EH (cell line): Measurements from ENCODE around the gene SNAI1.

Experiments used
- DNase-seq: peaks from one replicate; pipeline ENCODE4 v3.0.0-alpha.2; 2015; ENCODE audit warnings: low read depth

Gene SNAI1

DNA sequence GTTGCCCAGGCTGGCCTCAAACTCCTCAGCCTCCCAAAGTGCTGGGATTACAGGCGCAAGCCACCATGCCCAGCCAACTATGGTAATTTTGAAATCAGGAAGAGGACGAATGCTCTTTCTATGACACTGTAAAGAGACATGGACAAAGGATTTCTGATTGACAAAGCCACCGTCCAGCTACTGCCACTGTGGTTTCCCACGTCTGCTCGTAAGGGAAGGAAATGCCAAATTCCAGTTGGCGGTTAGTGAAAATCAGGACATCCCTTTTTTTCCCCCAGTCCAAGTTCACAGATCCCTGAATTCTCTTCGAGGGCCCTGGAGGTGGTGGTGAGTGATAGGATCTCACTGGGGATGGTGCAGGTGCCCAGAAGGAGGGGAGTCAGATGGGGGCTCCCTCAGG, 31.2 kb downstream of the SNAI1 start:
- no peak for DNase-seq

DNA sequence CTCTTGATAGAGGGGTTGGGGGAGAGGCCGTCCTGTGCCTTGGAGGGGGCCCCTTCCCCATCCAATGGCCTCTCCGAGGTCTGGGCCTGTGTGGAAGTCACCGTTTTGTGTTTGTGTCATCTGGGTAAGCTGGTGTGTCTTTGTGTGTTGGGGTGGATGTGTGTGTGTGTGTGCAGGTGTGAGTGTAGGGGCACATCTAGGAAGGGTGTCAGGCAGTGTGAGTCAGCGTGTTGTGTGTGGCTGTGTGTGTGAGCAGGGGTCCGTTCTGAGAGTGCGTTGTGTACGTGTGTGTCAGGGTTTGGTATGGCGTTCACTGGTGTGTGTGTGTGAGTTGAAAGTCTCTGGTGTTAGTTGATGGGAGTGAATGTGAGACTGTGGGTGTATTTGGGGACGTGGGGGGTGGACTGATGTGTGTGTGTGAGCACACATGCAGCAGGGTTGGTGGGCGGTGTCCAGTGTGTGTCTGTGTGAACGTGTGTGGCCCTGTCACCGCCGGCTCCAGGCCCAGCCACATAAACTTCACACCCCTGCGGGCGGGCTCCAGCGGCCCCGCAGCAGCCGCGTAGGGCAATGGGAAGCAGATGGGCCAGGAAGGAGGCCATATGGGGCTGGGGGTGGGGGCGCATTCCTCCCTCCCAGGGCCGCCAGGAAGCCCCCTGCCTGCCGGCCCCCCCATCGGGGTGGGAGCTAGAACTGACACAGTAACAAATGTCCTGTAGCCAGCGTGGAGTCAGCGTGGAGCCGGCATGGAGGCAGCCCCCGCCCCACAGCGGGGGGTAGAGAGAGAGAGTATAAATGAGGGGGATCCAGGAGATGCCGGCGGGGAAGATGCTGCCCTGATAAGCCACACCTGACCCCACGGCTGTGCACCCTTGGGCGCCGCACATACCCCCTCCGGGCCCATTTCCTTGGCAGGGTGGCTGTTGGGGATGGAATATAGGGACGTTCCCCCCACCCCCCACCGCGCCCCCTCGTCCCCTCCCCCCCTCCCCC, 32.1 kb downstream of the SNAI1 start:
- DNase-seq: no peak

DNA sequence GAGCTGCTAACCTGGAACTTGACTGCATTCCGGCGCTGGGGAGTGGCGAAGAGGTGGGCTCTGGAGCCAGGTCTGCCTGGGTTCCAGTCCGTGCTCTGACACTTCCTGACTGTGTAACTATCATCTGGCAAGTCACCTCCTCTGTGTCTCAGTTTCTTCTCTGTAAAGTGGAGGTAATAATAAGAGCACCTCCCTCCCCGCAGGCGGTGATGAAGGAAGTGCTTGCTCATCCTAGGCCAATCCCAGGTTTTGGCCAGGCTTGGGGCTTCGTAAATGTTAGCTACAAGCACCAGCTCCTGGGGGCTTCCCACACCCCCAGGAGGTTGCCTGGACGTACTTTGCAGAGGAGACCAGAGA, 32.8 kb downstream of the SNAI1 start:
- no peak for DNase-seq

DNA sequence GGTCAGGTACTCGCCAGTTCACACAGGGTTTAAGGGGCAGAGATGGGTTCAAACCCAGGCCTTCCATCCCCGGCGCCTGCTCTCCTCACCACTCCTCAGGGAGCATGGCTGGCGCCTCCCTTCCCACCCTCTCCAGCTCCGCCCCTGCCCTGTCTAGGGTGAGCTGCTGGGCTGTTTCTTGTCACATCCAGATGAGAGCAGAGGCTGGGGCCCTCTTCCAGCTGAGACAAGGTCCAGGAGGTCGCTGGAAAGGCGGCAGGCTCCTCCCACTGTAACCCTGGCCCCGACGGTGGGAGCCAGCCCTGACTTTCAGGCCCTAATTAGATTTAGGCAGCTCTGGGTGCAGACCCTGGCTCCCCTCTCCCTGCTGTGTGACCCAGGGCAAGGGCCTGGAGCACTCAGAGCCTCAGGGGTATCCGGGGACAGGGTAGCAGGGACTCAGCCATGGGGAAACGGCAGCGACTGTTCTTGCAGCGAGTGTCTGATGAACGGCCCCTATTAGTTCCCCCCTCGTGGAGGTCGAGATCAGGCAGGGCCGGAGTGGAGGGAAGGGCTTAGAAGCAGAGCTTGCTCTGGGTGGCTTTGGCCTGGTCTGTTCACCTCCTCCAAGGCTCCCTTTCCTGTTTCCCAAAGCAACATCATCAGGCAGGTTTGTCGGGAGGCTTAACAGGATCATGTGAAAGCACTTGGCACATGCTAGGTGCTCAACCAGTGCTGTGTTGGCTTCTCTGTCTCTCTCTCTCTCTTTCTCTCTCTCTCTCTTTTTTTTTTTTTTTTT, 33.4 kb downstream of the SNAI1 start:
- no peak for DNase-seq

DNA sequence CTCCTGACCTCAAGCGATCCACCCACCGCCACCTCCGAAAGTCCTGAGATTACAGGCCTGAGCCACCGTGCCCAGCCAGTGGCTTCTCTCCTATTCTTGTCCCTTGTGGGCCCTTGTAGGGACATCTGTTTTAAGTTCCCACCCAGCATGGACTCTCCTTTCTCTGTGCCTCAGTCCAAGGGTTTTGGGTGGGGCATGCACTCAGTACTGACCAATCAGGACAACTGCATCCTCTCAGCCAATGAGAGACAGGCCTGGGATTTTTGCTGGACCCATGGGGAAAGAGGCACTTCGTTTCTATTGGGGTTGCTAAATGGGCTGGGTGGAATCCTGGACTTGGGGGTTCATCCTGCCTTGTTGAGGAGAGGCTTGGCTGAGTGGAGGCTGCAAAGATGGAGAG, 34.4 kb downstream of the SNAI1 start:
- no peak for DNase-seq

DNA sequence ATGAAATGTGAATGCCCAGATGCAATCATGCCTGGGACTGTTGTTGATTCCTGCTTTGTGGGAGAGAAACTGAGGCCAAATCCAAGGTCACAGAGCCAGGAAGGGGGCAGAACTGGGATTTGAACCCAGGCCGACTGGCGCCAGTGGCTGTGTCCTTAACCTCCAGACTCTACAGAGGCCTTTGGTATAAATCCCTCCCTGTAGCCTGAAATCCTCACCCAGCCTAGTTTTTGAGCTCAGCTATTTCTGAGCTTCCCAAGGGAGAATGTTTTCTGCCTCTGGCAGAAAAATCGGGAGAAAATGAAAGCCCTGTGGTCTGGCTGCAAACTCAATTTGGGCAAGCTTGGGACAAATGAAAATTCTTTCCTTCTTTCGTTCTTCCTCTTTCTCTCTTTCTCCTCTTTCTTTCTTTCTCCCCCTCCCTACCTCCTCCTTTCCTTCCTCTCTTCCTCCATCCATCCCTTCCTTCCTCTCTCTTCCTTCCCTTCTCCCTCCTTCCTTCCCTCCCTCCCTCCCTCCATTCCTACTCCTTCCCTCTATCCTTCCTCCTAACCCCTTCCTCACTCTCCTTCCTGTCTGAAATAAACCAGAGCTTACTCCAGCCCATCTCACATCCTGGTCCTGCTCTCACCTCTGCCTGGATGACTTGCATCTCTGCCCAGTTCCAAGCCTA, 34.9 kb downstream of the SNAI1 start:
- DNase-seq: no peak

DNA sequence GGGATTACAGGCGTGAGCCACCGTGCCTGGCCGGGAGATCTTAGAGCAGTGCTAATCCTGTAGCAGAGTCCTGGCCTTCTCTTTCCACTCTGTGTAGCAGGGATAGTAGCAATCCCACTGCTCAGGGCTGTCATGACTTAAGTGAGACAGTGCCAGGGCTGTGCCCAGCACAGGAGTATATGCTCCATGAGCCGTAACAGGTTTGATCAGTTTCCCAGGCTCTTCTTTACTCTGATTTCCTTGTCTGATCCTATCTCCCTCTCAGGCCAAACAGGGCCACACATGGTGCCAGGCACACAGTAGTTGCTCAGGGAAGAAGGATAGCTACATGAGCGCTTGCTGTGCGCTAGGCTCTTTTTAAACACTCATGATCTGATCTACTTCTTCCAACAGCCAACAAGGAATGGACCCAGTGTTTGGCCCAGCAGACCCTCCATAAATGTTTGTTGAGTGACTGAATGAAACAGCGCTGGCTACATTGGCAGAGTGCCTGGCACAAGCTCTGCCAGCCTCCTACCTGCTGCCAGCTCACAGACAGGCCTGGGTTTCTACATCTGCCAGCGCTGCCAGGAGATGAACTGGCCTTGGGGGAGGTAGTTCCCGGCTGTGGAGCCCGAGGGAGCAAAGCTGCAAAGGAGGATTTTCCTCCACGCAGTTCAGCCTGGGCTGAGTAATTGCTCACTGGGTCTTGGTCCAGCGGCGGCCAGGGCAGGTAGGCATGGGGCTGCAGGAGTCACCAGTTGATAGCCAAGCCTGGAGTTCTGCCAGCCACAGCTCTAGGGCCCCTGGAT, 36.9 kb downstream of the SNAI1 start:
- DNase-seq: no peak

DNA sequence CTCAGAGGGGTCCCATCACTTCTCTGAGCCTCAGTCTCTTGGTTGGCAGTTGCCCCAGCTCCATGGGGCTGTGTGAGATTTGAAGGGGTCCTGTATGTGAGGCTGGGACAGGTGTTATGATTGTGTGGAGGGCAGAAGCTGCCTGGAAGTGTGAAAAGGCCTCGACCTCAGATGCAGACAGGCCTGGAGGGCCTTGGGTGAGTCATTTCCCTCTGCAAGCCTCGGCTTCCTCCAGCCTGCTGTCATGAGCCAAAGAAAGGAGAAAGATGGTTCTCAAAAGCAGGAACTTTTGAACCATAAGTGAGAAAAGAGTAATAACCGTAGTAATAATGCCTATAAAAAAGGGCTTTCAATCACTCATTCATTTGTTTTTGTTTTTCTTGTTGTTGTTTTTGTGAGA, 37.5 kb downstream of the SNAI1 start:
- peak; percentile 57 for DNase-seq

DNA sequence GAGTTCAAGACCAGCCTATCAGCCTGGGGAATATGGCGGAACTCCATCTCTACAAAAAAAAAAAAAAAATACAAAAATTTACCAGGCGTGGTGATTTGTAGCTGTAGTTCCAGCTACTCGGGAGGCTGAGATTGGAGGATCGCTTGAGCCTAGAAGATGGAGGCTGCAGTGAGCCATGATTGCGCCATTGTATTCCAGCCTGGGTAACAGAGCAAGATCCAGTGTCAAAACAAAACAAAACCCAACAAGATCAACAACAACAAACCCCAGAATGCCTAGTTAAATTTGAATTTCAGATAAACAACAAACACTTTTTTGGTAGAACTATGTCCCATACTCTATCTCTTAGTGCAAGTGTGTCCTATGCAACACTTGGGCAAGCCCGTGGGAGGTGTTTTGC, 39.9 kb downstream of the SNAI1 start:
- no peak for DNase-seq

DNA sequence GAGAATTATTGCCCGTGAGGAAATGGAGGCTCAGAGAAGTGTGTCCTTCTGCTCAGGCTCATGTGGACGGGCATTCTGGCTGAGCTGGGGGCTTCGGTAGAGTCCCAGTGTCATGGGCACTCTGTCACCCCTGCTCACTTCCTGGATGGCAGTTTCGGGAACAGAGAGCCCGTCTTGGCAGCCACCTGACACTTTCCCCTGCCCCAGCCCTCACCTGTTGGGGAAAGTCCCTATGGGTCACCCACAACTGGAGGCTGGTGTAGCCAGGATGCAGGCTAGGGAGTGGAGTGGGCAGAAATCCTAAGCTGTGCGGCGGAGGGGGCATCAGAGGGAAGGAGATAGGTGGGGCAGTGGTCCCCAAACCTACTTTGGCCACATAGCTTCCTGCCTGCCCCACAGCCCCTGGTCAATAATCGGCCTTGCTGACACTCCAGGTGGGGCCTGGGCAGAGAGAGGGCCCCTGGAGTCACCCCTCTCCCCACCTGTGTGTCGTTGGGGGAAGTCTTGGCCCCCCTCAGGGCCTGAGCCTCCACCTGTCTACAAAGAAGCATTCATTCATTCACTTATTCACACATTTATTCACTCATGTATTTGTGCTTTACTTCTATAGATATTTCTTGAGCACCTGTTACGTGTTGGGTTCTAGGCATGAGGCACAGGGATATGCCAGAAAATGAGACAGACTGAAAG, 40.5 kb downstream of the SNAI1 start:
- no peak for DNase-seq

DNA sequence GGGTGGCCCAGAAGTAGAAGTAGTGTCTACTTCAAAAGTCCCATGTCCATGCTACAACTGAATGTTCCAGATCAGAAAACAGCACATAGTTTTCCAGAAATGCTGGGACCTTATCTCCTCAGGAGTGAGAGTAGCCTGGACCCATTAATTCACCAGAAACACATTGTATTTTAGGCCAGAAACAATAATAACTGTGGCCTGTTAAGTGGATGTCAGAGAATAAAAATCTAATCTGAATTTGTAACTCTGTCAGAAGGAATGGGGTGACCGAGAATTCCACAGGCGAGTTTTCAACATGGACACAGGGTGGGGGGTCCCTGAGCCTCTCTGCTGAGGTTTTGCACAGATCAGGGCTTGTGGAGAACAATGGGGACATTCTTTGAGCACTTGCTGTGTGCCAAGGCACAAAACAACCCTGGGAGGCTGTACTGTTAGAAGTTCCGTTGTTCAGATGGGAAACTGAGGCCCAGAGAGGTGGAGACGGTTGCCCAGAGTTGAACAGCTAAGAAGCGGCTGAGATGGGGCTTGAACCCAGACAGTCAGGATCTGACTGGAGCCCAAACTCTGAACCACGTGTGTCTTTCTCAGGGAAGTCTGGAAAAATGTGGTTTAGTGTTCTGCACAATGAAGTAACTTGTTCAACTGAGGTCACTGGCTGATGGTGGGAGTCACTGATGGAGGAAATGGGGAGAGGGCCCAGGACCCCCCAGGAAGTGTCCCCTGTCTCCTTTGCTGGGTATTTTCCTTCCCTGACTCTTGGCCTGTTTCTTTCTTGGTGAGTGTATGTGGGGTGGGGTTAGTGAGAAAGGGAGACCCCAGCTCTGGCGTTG, 44.2 kb downstream of the SNAI1 start:
- no peak for DNase-seq

DNA sequence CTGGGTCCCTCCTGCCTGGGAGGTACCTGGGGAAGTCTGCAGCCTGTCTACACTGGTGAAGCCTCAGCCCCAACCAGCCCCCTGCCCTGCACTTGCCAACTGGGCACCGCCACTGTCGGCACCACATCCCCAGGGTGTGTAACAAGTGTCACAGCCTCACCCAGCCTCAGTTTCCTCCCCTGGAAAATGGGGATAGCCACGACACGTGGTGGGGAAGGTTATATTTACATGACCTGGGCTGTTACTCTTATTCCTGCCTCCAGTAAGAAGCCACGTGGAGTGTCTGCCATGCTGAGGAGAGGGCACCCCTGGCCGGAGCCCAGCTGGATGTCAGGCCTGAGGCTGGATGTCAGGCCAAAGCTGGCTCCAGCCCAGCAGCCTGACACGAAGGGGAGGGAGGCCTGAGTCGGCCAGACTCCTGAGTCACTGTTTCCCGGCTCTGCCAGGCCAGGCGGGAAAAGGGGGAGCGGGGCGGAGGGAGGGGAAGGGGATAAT, 44.9 kb downstream of the SNAI1 start:
- DNase-seq: peak; percentile 94

DNA sequence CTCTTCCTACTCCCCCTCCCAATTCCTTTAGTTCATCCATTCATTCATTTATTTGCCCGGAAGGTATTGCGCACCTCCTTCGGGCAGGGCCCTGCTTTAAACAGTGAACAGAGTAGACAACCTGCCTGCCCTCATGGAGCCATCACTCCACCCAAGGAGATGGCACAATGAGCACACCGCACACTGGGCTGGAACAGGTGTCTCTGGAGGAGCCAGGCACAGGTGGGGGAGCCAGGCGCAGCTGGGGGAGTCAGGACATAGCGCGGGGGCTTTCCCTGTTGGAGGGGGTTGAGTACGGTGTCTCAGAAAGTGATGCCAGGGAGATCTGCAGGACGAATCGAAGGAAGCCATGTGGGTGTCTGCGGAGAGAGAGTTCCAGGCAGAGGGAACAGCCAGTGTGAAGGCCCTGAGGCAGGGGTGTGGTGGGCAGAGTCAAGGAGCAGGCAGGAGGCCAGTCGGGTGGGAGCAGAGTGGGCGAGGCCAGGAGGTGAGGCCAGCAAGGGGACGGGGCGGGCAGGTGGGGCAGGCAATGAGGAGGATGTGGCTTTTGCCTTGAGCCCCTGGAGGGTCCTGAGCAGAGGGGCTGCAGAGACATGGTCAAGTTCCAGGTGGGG, 46.4 kb downstream of the SNAI1 start:
- no peak for DNase-seq

DNA sequence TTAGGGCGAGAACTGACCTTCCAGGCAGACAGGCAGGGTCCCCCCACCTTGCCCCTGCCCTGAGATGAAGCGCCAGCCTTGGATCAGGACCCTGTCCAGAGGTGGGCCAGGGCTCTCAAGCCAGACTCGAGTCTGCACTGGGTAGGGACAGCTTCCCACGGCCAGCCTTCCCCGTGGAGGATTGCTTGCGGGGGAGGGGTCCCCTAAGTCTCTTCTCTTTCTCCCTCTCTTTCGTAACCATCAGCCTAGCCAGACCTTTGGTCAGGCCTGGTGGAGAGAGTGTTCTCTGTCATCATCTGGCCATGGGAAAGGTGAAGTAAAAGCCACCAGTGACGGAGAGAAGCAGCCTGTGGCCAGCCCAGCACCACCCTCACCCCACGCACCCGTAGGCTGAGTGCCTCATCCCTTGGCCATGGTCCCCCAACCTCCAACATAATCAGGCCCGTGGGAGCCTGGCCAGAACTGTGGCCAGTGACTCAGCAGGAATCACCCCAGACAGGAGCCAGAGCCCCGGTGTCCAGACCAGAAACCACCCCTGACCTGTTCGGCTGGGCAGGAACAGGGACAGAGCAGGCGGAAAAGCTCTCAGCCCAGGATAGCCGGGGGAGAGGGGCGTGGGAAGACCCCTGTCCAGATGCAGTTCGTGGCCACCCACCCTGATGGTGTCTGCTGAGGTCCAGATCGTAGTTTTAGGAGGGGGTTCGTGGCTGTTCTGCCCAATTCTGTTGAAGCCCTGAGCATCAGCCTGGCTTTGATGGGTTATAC, 47.1 kb downstream of the SNAI1 start:
- DNase-seq: peak; percentile 97

DNA sequence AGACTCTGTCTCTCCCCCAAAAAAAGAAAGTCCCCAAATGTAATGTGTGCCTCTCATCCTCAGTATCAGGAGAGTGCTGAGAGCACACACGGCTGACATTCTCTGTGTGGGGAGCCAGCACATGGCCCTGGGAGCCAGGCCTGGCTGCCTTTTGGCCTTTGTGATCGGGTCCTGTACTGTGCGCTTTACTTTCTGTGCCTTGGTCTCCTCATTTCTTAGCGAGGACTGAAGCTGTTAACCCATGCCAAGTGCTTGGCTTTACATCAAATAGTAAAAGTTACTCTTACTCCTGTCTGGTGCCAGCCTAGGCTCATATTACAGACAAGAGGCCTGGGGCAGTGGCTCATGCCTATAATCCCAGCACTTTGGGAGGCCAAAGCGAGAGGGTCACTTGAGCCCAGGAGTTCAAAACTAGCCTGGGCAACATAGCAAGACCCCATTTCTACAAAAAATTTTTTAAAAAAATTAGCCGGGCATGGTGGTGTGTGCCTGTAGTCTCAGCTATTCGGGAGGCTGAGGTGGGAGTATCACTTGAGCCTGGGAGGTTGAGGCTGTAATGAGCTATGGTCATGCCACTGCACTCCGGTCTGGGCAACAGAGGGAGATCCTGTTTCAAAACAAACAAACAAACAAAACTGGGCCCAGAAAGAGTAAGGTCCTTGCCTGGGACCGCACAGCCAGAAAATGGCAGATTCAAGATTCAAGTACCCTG, 50.3 kb downstream of the SNAI1 start:
- DNase-seq: no peak

DNA sequence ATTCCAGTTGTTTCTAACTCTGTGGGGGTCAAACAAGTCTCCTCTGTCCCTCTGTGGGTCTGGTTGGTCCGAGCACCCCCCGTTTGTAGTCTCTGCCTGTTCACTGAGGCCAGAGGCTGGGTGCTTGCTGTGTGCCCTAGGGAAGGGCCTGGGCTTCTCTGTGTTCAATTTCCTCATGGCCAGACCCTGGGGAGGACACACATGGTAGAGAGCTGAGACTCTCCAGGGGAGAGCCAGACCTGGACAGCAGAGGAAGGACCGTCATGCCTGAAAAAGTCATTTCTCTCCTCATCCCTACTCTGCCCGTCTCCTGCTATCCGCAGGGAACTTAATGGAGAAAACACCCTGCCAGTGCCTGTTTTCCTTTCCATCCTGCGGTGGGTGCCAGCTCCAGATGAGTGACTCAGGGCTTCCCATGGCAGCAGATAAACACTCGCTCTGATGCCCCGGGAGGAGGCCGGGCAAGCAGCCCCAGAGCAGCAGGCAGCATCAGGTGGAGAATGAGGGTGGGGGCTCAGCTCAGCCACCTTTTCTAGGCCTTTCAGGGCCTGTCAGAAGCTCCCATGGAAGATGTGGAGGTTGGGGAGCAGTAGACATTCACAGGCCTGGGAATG, 51.9 kb downstream of the SNAI1 start:
- peak; percentile 62 for DNase-seq

DNA sequence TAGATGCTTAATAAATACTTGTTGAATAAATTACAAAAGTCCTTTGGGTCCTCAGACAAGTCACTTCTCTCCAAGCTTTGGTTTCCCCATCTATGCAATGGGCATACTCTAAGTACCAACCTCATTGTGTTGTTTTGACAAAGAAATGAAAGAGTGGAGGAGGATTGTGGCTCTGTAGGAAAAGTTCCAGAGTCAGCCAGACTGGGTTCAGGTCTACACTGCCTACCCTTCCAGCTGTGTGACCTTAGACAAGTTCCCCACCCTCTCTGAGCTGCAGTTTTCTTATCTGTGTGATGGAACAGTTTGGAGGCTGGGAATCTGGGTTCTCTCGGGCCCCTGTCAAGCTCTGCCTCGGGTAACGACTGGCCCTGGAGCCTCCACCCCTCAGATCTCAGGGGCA, 53.9 kb downstream of the SNAI1 start:
- DNase-seq: no peak

DNA sequence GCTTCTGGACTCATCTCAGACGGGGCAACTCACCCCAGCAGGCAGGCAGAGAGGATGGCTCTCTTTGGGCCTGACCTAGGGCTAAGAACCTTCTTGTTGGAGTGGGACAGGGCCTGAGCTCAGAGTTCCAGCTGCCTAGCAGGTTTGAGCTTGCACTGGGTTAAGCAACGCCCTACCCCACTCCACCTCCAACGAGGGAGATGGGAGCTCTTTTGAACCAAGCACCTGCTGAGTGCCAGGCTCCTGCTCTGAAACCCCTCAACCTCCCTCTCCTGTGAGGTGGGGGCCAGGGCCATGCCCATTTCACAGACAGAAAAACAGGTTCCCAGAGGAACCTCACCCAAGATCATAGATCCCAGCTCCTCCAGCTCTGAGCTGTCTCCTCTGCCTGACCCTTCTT, 54.3 kb downstream of the SNAI1 start:
- DNase-seq: no peak
